Retinal pigment epithelial cell (primary cell): ENCODE measurements around the gene BTRC.

Source experiments
- DNase-seq: peaks from one replicate; pipeline ENCODE4 v3.0.0-alpha.2; 2010; ENCODE audit warnings: low read depth
- H3K4me3 ChIP-seq: 2 replicates; pipeline ENCODE4 v1.5.1; 2011; ENCODE audit warnings: mild to moderate bottlenecking, low read length, control low read depth, moderate library complexity
- CTCF ChIP-seq: conservative IDR thresholded peaks from 2 replicates; pipeline ENCODE4 v1.5.1; 2011; ENCODE audit warnings: low read depth, low read length, control low read depth, inconsistent platforms

BTRC gene

GRCh38 chr10:101485681-101486554 is 132.0 kb downstream of the BTRC start:
- H3K4me3 ChIP-seq = peak overlapping the region; percentile 37
- TF ChIP-seq CTCF = no peak
- DNase-seq = peak; percentile 35

GRCh38 chr10:101487399-101487798 is 133.4 kb downstream of the BTRC start:
- DNase-seq = no peak
- TF ChIP-seq CTCF = no peak
- H3K4me3 ChIP-seq = no peak overlapping the region

GRCh38 chr10:101489355-101489754 is 135.4 kb downstream of the BTRC start:
- H3K4me3 ChIP-seq = no peak overlapping the region
- no peak for TF ChIP-seq CTCF
- DNase-seq = no peak

- no peak for DNase-seq
- no peak for TF ChIP-seq CTCF
- no peak overlapping the region for H3K4me3 ChIP-seq
These were observed 136.1 kb downstream of the BTRC start for GRCh38 chr10:101490026-101490425.

GRCh38 chr10:101492205-101492604 is 138.2 kb downstream of the BTRC start:
- TF ChIP-seq CTCF = no peak
- no peak overlapping the region for H3K4me3 ChIP-seq
- DNase-seq = no peak

GRCh38 chr10:101492814-101493213 is 138.8 kb downstream of the BTRC start:
- H3K4me3 ChIP-seq = no peak overlapping the region
- no peak for DNase-seq
- TF ChIP-seq CTCF = no peak

- no peak overlapping the region for H3K4me3 ChIP-seq
- TF ChIP-seq CTCF = no peak
- no peak for DNase-seq
These were observed 139.3 kb downstream of the BTRC start for GRCh38 chr10:101493249-101493648.
